C4-2B (cell line): ENCODE measurements around the gene UNC13B.

ENCODE experiments used
- H3K27ac ChIP-seq: fragments of 450-650 bp; 2 replicates; pipeline ENCODE4 v1.5.1; 2017
- ZFX ChIP-seq: fragments of 450-650 bp; IDR thresholded peaks from 2 replicates; pipeline ENCODE4 v1.6.1; 2017
- TF ChIP-seq, protein P1 (sequence below): fragments of 450-650 bp; conservative IDR thresholded peaks from 2 replicates; pipeline ENCODE4 v1.5.1; 2017; ENCODE audit warnings: mild to moderate bottlenecking

UNC13B gene

DNA sequence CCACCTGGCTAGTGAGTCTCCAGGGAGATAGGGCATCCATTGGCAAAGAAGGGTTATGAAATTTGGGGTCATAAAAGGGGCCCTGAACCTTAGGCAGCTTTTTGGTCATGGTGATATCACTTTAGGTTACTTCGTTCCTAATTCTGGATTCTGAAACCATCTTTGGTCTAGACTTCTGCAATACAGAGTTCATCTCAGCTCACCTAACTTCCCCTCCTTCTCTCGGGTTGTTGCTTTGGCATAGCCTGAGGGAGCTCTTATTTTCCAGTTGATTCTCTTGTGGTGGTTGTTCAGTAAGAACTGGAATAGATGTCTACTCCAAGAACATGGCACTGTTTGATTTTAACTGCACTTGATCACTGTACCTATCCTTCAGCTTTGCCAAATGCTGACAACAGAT, 179.2 kb downstream of the UNC13B start:
- H3K27ac ChIP-seq: no peak overlapping the region
- TF ChIP-seq, protein P1, sequence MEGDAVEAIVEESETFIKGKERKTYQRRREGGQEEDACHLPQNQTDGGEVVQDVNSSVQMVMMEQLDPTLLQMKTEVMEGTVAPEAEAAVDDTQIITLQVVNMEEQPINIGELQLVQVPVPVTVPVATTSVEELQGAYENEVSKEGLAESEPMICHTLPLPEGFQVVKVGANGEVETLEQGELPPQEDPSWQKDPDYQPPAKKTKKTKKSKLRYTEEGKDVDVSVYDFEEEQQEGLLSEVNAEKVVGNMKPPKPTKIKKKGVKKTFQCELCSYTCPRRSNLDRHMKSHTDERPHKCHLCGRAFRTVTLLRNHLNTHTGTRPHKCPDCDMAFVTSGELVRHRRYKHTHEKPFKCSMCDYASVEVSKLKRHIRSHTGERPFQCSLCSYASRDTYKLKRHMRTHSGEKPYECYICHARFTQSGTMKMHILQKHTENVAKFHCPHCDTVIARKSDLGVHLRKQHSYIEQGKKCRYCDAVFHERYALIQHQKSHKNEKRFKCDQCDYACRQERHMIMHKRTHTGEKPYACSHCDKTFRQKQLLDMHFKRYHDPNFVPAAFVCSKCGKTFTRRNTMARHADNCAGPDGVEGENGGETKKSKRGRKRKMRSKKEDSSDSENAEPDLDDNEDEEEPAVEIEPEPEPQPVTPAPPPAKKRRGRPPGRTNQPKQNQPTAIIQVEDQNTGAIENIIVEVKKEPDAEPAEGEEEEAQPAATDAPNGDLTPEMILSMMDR: no peak
- no peak for TF ChIP-seq ZFX

DNA sequence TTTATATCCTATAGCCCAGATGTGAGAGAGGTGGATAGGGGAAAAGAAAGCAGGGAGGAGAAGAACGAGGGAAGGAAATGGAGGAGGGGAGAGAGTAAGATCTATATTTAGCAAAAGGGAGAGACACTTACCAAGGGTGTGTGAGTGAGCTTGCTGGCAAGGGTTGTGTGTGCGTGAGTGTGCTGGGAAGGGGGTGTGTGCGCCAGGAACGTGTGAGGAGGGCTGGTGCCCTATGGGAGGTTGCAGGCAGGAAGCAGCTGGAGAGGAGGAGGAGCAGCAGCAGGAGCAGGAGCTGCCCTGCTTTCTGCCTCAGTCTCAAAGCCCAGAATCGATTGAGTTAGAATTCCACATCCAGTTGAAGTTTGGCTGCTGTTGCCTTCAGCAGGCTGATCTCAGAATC, 179.8 kb downstream of the UNC13B start:
- H3K27ac ChIP-seq: no peak overlapping the region
- TF ChIP-seq ZFX: no peak
- TF ChIP-seq, protein P1: no peak

DNA sequence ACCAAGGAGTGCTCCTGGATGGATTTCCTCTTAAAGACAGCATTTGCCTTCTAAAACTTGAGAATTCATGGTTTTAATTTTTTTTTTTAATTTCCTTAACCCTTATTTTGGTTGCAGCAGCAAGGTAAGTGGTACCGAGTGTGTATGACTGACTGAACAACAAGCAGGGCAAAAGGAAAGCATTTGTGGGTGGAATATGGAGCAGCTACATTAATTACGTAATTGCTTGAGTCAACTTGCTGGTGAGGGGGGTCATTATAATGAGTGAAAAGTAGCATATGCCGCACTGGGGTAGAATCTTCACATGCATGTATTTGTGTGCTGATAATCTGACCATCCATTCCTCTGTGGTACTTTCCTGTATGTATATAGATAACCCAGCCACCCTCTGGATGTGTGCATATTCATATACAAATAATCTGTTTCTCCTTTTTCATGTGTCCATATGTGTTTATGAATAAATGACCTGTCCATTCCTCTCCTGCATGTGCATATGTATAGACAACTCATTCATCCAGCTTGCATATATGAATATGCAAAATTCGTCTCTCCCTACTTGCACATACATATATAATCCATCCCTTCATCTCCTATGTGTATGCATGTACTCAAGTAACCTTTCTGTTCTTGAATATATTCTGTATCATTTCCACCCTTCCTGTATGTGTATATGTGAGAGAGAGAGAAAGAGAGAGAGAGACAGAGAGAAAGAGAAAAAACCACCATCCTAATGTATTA, 180.6 kb downstream of the UNC13B start:
- TF ChIP-seq, protein P1: no peak
- no peak for TF ChIP-seq ZFX
- H3K27ac ChIP-seq: no peak overlapping the region

DNA sequence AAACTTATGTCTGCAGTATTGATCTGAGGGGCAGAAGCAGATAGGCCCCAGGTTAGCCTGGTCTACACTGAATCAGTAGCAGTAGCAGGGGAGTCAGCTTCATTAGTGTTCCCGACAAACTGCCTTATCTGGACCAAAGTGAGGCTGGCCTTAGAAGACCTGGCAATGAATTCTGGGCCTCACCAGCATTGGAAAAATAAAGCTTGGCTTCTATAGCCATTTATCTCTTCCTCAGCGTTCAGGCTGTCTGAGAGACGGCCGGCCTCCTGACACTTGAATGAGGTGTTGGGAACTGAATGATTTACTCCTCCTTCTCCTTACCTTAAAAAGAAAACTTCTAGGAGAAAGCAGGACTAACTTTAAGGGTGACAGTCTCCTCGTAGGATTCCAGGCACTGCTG, 186.3 kb downstream of the UNC13B start:
- TF ChIP-seq, protein P1: no peak
- TF ChIP-seq ZFX: no peak
- H3K27ac ChIP-seq: peak overlapping the region; percentile 77; the same call in 1 of the 2 replicates

DNA sequence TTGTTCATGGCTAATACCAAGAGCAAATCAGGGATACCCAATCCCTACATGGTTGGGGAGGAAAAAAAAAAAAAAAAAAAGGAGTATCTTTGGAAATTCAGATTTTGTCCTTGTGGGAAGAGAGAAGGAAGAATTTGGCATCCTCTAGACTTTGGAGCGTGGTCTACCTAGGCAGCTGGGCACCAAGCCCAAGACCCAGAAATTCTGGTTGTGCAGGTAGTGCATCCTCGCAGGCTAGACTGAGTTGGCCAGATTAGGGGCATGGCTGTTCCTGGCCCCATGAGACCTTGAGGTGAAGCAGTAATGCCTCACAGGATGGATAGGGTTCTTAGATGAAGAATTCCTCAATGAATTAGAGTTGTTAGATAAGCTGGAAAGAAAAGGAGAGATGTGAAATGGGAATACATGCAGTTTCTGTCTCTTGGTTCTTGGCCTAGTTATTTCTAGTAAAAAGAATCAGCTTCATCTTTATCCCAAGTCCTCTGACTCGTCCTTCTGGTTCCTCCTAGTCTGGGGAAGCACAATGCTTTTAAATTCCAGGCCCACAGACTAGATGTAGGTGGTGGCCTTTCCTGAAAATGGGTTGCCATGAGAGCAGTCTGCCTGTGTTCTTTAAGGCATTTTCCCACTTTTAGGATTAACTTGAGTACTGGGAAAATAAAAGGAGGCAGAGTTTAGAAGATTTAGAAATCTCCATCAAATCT, 187.6 kb downstream of the UNC13B start:
- TF ChIP-seq, protein P1: no peak
- TF ChIP-seq ZFX: no peak
- peak overlapping the region; percentile 77 for H3K27ac ChIP-seq

DNA sequence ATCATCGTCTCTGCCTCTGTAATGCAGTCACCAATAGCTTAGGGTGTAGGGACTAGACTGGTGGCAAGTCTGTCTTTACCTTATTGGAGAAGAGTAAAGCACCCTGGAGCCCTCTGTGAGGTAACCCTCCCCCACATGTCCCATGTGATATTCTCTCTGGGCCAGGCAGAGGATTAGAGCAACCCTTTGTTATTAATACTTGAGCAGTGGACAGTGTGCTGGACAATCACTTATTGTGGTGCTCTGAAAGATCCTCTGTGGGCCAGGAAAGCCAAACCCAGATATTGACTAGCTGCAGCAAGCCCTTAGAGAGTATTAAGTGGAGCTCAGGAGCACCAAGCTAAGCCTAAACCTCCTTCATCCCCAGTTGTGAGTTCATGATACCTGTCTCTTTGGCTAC, 188.4 kb downstream of the UNC13B start:
- TF ChIP-seq, protein P1: no peak
- TF ChIP-seq ZFX: no peak
- H3K27ac ChIP-seq: peak overlapping the region; percentile 77

DNA sequence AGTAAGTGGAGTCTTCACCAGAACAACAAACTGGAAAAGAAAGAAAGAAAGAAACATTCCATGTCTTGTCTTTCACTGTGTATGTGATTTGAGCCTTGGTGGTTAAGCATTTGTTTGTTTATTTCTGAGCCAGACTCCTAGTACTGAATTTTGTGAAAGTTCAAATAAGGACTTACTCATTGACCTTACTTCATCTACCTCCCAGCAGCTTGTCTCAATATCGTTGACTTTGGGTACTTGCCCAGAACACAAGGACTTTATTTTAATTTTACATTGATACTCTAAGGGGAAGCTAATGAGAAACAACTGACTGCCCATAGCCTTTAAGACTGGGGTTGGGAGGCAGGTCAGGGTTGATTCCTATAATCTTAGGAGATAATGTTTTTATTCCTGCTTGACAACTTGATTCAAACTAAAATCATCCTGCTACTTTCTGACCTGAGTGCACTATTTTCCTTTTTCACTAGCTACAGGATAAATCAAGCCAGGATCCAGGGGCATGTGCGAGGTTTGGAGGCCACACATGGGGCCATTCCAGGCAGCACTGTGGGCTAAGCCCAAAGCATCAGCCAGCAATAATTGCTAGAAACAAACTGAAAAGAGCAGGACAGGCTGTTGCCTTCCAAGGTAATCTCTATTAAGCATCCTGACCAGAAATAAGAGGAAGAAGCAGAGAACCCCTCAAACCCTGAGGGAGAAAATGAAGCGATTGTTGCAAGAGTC, 189.2 kb downstream of the UNC13B start:
- H3K27ac ChIP-seq: peak overlapping the region; percentile 83
- no peak for TF ChIP-seq ZFX
- TF ChIP-seq, protein P1: no peak
